Osteoblast (primary cell): Measurements from ENCODE around the gene ACACA. TPM values are rescaled to one million over a fixed set of nuclear protein-coding genes. Genes with fewer than 3 reads are reported as not detected.

ENCODE experiments used
- DNase-seq: peaks from one replicate; pipeline ENCODE4 v3.0.0; 2011; ENCODE audit warnings: low spot score, mixed read lengths; ENCODE audit not compliant: insufficient read length; ENCODE audit errors: missing footprints
- H2AFZ ChIP-seq: 2 replicates; pipeline ENCODE4 v1.6.0; 2011; ENCODE audit warnings: mild to moderate bottlenecking, low read length
- H3K27ac ChIP-seq: 2 replicates; pipeline ENCODE4 v1.5.1; 2011; ENCODE audit warnings: mild to moderate bottlenecking, low read depth, low read length, moderate library complexity
- H3K27me3 ChIP-seq: 2 replicates; pipeline ENCODE4 v1.6.0; 2012; ENCODE audit warnings: mild to moderate bottlenecking, control low read depth, inconsistent platforms, low read length, moderate library complexity; ENCODE audit not compliant: insufficient read depth
- H3K36me3 ChIP-seq: 2 replicates; pipeline ENCODE4 v1.5.1; 2011; ENCODE audit warnings: mild to moderate bottlenecking, low read length, control low read depth, moderate library complexity; ENCODE audit not compliant: insufficient read depth
- H3K4me1 ChIP-seq: 2 replicates; pipeline ENCODE4 v1.5.1; 2011; ENCODE audit warnings: mild to moderate bottlenecking, low read length, control low read depth, moderate library complexity; ENCODE audit not compliant: insufficient read depth
- H3K4me2 ChIP-seq: 2 replicates; pipeline ENCODE4 v1.6.0; 2011; ENCODE audit warnings: mild to moderate bottlenecking, low read length; ENCODE audit not compliant: insufficient read depth
- H3K4me3 ChIP-seq: fragments of 200-600 bp; sonication (generic); 3 replicates; pipeline ENCODE4 v1.5.1; 2012; ENCODE audit warnings: mild to moderate bottlenecking, low read length, inconsistent platforms; ENCODE audit not compliant: insufficient read depth
- H3K79me2 ChIP-seq: 2 replicates; pipeline ENCODE4 v1.6.0; 2012; ENCODE audit warnings: mild to moderate bottlenecking, low read length, control low read depth, inconsistent platforms; ENCODE audit not compliant: insufficient read depth
- H3K9me3 ChIP-seq: 2 replicates; pipeline ENCODE4 v1.5.1; 2011; ENCODE audit warnings: low read depth, low read length, control low read depth
- H4K20me1 ChIP-seq: 2 replicates; pipeline ENCODE4 v1.6.0; 2012; ENCODE audit warnings: mild to moderate bottlenecking, low read length, control low read depth; ENCODE audit not compliant: insufficient read depth
- total RNA-seq: library from RNA; depleted of rRNA; stranded (reverse); fragments of >200 nt; gene quantifications from 2 replicates; pipeline ENCODE4 v1.2.3, GENCODE V29; 2012
- TF ChIP-seq, protein P1 (sequence below): IDR thresholded peaks from 2 replicates; pipeline ENCODE4 v1.5.1; 2011; ENCODE audit warnings: mild to moderate bottlenecking, low read depth, low read length, moderate library complexity; ENCODE audit errors: extremely low read depth

Gene ACACA
- total RNA-seq, 1 donor: 78.9 TPM

DNA sequence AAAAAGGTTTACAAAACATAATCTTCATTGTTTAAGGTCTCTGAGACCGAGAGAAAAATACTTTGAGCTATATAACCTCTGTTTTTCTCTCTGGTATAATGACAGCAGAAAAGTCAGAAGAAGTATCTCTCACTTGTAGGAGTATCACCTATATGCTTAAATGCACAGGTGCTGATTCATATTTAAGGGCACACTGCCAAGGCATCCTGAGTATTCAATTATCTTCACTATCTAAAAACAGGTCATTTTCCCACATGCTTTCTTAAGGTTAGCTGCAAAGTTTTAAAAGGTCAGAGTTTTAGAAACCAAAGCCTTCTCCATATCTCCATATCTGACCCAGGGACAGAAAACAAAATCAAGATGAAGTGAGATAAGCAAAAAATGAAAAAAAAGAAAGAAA, 130.2 kb downstream of the ACACA start:
- H3K27ac ChIP-seq: no peak overlapping the region
- H3K4me3 ChIP-seq: no peak overlapping the region
- TF ChIP-seq, protein P1, sequence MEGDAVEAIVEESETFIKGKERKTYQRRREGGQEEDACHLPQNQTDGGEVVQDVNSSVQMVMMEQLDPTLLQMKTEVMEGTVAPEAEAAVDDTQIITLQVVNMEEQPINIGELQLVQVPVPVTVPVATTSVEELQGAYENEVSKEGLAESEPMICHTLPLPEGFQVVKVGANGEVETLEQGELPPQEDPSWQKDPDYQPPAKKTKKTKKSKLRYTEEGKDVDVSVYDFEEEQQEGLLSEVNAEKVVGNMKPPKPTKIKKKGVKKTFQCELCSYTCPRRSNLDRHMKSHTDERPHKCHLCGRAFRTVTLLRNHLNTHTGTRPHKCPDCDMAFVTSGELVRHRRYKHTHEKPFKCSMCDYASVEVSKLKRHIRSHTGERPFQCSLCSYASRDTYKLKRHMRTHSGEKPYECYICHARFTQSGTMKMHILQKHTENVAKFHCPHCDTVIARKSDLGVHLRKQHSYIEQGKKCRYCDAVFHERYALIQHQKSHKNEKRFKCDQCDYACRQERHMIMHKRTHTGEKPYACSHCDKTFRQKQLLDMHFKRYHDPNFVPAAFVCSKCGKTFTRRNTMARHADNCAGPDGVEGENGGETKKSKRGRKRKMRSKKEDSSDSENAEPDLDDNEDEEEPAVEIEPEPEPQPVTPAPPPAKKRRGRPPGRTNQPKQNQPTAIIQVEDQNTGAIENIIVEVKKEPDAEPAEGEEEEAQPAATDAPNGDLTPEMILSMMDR: no peak
- no peaks in the 10 kb centered on the region for H3K79me2 ChIP-seq
- H4K20me1 ChIP-seq: no peaks in the 10 kb centered on the region
- peaks cover 3% of the 10 kb centered on the region for H3K4me1 ChIP-seq
- no peak overlapping the region for H2AFZ ChIP-seq
- no peak overlapping the region for H3K4me2 ChIP-seq
- no peak for DNase-seq
- H3K36me3 ChIP-seq: peaks cover 17% of the 10 kb centered on the region
- no peaks in the 10 kb centered on the region for H3K9me3 ChIP-seq
- H3K27me3 ChIP-seq: no peaks in the 10 kb centered on the region

DNA sequence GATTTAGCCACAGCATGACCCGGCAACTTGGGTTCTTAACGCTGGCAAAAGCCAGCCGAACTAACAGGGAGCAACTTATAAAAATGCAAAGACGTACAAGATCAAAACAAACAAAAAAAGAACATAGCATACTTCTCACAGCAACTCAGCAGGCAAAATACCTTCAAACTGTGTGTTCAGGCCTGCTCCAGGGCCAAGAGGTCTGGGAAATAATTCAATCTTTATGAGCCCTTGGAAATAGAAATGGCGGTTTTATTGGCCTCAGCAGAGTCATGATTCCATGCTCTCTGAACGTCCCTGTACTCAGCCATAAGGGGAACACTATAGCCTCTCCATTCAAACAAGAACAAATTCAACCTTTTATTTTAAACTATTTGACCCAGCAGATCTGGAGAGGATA, 132.2 kb downstream of the ACACA start:
- Histone ChIP-seq H3K4me2 (no peak overlapping the region), H3K27ac (no peak overlapping the region), H3K4me3 (no peak overlapping the region), H3K4me1 (no peaks in the 10 kb centered on the region), H3K27me3 (no peaks in the 10 kb centered on the region), H3K9me3 (no peaks in the 10 kb centered on the region), H3K79me2 (no peaks in the 10 kb centered on the region), H3K36me3 (peaks cover 26% of the 10 kb centered on the region), H2AFZ (no peak overlapping the region), H4K20me1 (no peaks in the 10 kb centered on the region)
- TF ChIP-seq, protein P1: no peak
- DNase-seq: no peak

DNA sequence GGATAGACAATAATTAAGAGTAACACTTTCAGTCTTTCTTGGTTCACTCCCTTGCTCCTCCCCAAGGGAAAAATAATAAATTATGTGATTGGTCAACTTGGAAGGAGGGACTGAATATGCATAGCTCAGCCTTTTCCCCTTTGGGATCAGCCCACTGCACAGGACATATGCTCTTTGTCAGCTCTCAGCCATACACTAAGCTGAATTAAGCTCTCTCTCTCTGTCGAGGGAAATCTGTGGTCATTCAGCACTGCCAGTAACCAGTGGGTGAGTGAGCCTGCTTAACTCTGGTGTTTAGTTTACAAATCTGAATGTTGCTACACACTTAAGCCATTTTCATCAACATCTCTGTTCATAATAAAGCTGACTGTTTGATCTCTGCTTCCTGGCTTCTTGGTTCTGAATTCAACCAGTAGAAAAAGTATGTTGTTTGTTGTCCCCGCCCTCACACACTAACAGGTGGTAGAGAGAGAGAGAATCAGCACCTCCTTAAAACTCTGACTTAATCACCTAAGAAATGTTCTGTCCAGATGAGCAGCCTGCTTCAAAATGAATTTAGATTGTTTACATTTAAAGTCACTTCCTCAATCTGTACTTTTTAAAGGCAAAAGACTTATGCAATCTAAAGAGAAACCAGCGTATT, 133.1 kb downstream of the ACACA start:
- H3K27me3 ChIP-seq: no peaks in the 10 kb centered on the region
- no peaks in the 10 kb centered on the region for H3K79me2 ChIP-seq
- no peak overlapping the region for H2AFZ ChIP-seq
- H4K20me1 ChIP-seq: no peaks in the 10 kb centered on the region
- no peak overlapping the region for H3K4me3 ChIP-seq
- H3K27ac ChIP-seq: no peak overlapping the region
- TF ChIP-seq, protein P1: no peak
- peaks cover 30% of the 10 kb centered on the region for H3K36me3 ChIP-seq
- H3K4me2 ChIP-seq: no peak overlapping the region
- DNase-seq: no peak
- no peaks in the 10 kb centered on the region for H3K9me3 ChIP-seq
- H3K4me1 ChIP-seq: no peaks in the 10 kb centered on the region

DNA sequence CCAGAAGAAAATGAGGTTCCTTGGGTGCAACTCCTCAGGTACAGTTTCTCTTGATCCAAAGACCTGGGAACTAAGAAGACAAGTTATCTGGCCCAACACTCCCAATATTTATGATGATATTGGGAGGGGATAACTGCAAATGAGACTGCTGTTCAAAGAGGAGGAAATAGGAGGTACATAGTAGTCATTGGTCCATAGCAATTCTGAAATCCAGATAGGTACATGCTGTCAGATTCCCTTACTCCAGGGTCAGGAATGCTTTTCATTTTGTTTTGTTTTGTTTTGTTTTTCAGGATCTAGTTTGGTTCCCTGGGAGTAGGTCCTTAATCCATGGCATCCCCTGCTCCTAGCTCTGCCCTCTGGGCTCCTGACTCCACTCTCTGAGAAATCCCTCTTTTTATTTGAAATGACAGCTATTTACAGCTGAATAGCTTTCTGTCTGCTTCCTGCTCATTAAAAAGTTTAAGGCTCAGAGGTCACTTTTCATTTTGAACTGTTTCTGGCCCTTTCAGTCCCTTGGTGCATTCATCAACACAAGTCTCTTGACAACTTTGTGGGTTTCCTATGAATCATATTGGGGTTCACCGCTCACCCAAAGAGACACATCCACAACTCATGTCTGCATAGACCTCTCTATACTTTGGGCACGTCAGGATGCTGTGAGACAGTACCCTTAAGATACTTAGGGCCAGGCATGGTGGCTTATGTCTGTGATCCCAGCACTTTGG, 141.0 kb downstream of the ACACA start:
- TF ChIP-seq, protein P1: no peak
- Histone ChIP-seq H3K4me2 (no peak overlapping the region), H3K79me2 (no peaks in the 10 kb centered on the region), H3K4me3 (no peak overlapping the region), H4K20me1 (no peaks in the 10 kb centered on the region), H3K27me3 (no peaks in the 10 kb centered on the region), H3K27ac (no peak overlapping the region), H3K4me1 (peaks cover 11% of the 10 kb centered on the region), H3K9me3 (peaks cover 8% of the 10 kb centered on the region), H2AFZ (no peak overlapping the region), H3K36me3 (peaks cover 41% of the 10 kb centered on the region)
- DNase-seq: no peak
